HEK293T (cell line): ENCODE data around the gene PITPNC1.

ENCODE experiments used
- CTCF ChIA-PET: fragments of 350-600 bp; formaldehyde crosslinking; extraction: SDS; loops from one replicate; lab custom pipeline; 2021; ENCODE audit warnings: antibody characterized with exemption, inconsistent platforms; lab: Yijun Ruan, JAX
- POLR2A ChIA-PET: fragments of 350-600 bp; formaldehyde crosslinking; extraction: SDS; loops from one replicate; lab custom pipeline; 2020; ENCODE audit warnings: antibody characterized with exemption, inconsistent platforms; lab: Yijun Ruan, JAX
- DNase-seq: peaks from one replicate; pipeline ENCODE4 v3.0.0; 2012; ENCODE audit warnings: mixed read lengths; ENCODE audit errors: extremely low spot score
- ARNT ChIP-seq: fragments of 450-650 bp; IDR thresholded peaks from 2 replicates; pipeline ENCODE4 v1.6.1; 2017; ENCODE audit warnings: mild to moderate bottlenecking
- BHLHE40 ChIP-seq: fragments of 450-650 bp; IDR thresholded peaks from 2 replicates; pipeline ENCODE4 v1.6.1; 2016; ENCODE audit warnings: mild to moderate bottlenecking, moderate library complexity, borderline replicate concordance
- CTBP1 ChIP-seq: fragments of 450-650 bp; IDR thresholded peaks from 2 replicates; pipeline ENCODE4 v1.6.1; 2016; ENCODE audit warnings: borderline replicate concordance
- ELF4 ChIP-seq: fragments of 450-650 bp; IDR thresholded peaks from 2 replicates; pipeline ENCODE4 v1.6.1; 2017; ENCODE audit warnings: antibody characterized with exemption
- FOXA1 ChIP-seq: fragments of 450-650 bp; IDR thresholded peaks from 2 replicates; pipeline ENCODE4 v1.6.1; 2016; ENCODE audit warnings: mild to moderate bottlenecking
- FOXK2 ChIP-seq: fragments of 450-650 bp; IDR thresholded peaks from 2 replicates; pipeline ENCODE4 v1.6.1; 2016; ENCODE audit warnings: mild to moderate bottlenecking
- FOXM1 ChIP-seq: fragments of 450-650 bp; IDR thresholded peaks from 2 replicates; pipeline ENCODE4 v1.6.1; 2017; ENCODE audit warnings: mild to moderate bottlenecking, borderline replicate concordance
- HDGF ChIP-seq: fragments of 450-650 bp; IDR thresholded peaks from 2 replicates; pipeline ENCODE4 v1.6.1; 2017; ENCODE audit warnings: antibody characterized with exemption, borderline replicate concordance
- L3MBTL2 ChIP-seq: fragments of 450-650 bp; conservative IDR thresholded peaks from 2 replicates; pipeline ENCODE4 v1.6.1; 2016; ENCODE audit warnings: mild to moderate bottlenecking
- LEF1 ChIP-seq: fragments of 450-650 bp; IDR thresholded peaks from 2 replicates; pipeline ENCODE4 v1.6.1; 2017; ENCODE audit warnings: mild to moderate bottlenecking, borderline replicate concordance
- NFRKB ChIP-seq: fragments of 450-650 bp; IDR thresholded peaks from 2 replicates; pipeline ENCODE4 v1.6.1; 2016; ENCODE audit warnings: mild to moderate bottlenecking, moderate library complexity
- SP1 ChIP-seq: fragments of 450-650 bp; IDR thresholded peaks from 2 replicates; pipeline ENCODE4 v1.6.1; 2017
- SUZ12 ChIP-seq: fragments of 450-650 bp; IDR thresholded peaks from 2 replicates; pipeline ENCODE4 v1.6.1; 2016; ENCODE audit warnings: mild to moderate bottlenecking
- TARDBP ChIP-seq: fragments of 450-650 bp; IDR thresholded peaks from 2 replicates; pipeline ENCODE4 v1.6.1; 2016
- ZNF384 ChIP-seq: fragments of 450-650 bp; IDR thresholded peaks from 2 replicates; pipeline ENCODE4 v1.6.1; 2016
- TF ChIP-seq, protein P1 (sequence below): fragments of 450-650 bp; IDR thresholded peaks from 2 replicates; pipeline ENCODE4 v1.6.1; 2016

PITPNC1 gene

DNA sequence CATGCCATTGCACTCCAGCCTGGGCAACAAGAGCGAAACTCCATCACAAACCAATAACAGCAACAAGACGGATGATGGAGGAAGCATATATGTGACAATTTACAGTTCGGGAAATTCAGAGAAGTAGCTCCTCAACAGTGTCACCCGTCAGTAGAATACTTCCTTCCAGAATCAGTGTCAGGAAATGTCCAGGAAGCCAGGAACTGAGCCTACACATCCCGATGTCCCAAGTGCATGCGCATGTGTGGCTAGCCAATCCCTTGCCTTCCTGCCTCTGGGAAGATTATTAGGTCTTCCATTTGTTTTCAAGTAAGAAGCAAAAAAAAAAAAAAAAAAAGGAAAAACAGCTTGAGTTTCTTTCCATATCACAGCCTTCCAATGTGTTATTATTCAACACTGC lies 1.4 kb upstream of the PITPNC1 start:
- ChIA-PET POLR2A (no interaction called here), CTCF (interaction anchor here (0.6 to 1.8 kb wide), 6 partner anchors 11 to 605 kb away, joined by 3 to 12 read pairs (median 4); no protein-coding TSS in a partner anchor)
- no peak for DNase-seq
- no peak for TF ChIP-seq FOXA1
- no peak for TF ChIP-seq ELF4
- TF ChIP-seq L3MBTL2: no peak
- no peak for TF ChIP-seq BHLHE40
- TF ChIP-seq ARNT: no peak
- TF ChIP-seq SUZ12: no peak
- TF ChIP-seq FOXM1: no peak
- no peak for TF ChIP-seq TARDBP
- TF ChIP-seq, protein P1, sequence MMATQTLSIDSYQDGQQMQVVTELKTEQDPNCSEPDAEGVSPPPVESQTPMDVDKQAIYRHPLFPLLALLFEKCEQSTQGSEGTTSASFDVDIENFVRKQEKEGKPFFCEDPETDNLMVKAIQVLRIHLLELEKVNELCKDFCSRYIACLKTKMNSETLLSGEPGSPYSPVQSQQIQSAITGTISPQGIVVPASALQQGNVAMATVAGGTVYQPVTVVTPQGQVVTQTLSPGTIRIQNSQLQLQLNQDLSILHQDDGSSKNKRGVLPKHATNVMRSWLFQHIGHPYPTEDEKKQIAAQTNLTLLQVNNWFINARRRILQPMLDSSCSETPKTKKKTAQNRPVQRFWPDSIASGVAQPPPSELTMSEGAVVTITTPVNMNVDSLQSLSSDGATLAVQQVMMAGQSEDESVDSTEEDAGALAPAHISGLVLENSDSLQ: no peak
- TF ChIP-seq FOXK2: no peak
- no peak for TF ChIP-seq LEF1
- no peak for TF ChIP-seq SP1
- TF ChIP-seq ZNF384: no peak
- no peak for TF ChIP-seq HDGF

DNA sequence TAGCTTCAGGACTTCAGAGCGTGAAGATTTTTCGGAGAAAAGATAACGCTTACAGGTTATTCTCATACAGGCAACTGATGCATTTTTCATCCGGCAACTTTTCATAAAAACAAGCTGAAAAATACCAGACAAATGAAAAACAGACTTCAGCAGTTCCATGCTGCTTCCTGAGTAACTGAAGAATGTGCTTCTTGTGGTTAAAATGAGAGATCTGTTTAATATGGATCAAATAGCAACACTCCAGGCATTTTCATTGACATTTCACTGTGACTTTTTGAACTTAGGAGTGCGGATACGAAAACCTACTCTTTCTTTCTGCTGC lies 705 bp upstream of the PITPNC1 start:
- ChIA-PET CTCF (interaction anchor here (0.9 to 1.5 kb wide), 3 partner anchors 10 to 226 kb away, joined by 3 to 12 read pairs (median 5); no protein-coding TSS in a partner anchor), POLR2A (no interaction called here)
- DNase-seq: no peak
- TF ChIP-seq SUZ12: no peak
- no peak for TF ChIP-seq BHLHE40
- TF ChIP-seq ARNT: no peak
- TF ChIP-seq ZNF384: no peak
- TF ChIP-seq L3MBTL2: no peak
- no peak for TF ChIP-seq NFRKB
- TF ChIP-seq, protein P1: no peak

GRCh38 chr17:67377488-67378453 lies 690 bp downstream of the PITPNC1 start:
- ChIA-PET POLR2A (interaction anchor here (1.1 to 1.5 kb wide), 2 partner anchors 182 to 252 kb away, joined by 4 to 5 read pairs; no protein-coding TSS in a partner anchor), CTCF (interaction anchor here (0.6 to 2.6 kb wide), 9 partner anchors 10 to 535 kb away, joined by 3 to 17 read pairs (median 3); partner anchors contain the start of gene PSMD12)
- TF ChIP-seq ELF4: no peak
- no peak for TF ChIP-seq CTBP1
- TF ChIP-seq L3MBTL2: peak; percentile 30
- no peak for TF ChIP-seq NFRKB
- TF ChIP-seq SUZ12: no peak
- no peak for TF ChIP-seq ZNF384
- 0 out of 2 replicates have a peak, but pooled peaks have one; percentile 19 for TF ChIP-seq FOXM1
- TF ChIP-seq LEF1: peak; percentile 52; the same call in 1 of the 2 replicates
- no peak for TF ChIP-seq TARDBP
- no peak for TF ChIP-seq SP1
- peak; percentile 38 for DNase-seq

DNA sequence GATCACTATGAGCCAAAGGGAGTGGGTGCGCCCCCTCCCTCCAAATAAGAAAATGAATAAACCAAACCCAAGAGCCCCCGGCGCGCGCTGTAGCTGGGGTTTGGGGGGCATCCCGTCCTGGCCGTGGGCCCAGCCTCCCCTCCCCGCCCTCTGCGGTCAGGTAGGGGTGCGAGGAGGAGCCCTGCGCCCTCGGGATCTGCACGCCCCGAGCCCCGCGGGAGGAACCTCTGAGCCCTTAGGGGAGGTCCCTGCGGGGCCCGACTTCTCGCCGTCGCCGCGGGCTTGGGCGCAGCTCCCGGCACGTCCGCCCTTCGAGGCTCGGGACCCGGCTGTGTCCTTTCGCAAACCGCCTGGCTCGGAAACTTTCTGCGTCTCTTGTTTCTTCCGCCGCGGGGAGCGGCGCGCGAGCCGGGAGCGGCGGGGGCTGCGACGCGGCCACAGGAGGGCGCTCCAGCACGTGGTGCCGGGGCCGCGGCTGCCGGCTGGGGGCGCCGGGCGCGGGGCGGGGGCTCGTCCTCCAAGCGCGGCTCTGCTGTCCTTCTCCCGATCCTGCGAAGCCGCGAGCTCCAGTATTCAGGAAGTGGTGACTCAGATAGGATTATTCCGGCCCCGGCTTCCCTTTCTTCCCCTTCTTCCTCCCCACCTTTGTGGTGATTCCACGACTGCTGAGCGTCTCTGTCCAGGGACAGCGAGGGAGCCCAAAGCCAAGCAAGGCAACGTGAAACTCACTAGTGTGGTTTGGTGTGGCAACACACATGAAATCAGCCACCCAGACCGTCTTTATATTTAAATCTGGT lies 1.6 kb downstream of the PITPNC1 start:
- POLR2A ChIA-PET: interaction anchor here (0.7 to 1.5 kb wide), 4 partner anchors 14 to 339 kb away, joined by 3 to 6 read pairs (median 4); partner anchors contain the start of gene NOL11
- peak; percentile 79 for DNase-seq
- no peak for TF ChIP-seq LEF1
- peak; percentile 90 for TF ChIP-seq FOXM1
- no peak for TF ChIP-seq CTBP1
- peak; percentile 85 for TF ChIP-seq L3MBTL2
- no peak for TF ChIP-seq SUZ12
- TF ChIP-seq ARNT: peak; percentile 71
- CTCF ChIA-PET: interaction anchor here (0.6 to 2.6 kb wide), 14 partner anchors 10 to 534 kb away, joined by 3 to 17 read pairs (median 4); partner anchors contain the start of gene PSMD12

DNA sequence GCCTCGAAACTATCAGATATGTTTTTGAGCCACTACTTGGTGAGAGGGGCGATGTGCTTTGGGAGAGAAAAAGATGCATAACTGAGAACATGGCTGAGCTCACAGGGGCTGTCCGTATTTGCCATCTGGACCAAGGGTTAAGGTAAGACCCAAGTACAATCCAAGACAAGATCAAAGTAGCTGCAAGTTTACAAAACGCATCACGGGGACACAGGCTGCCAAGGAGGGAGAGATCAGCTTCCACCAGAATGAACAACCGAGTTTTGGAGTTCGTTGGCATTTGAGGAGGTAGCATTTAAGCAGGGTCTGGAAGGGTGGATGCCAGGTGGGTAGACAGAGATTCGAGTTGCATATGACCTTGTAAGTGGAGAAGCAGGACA lies 2.2 kb downstream of the PITPNC1 start:
- TF ChIP-seq TARDBP (no peak), FOXA1 (no peak), SUZ12 (no peak), FOXK2 (no peak), ELF4 (no peak), ZNF384 (no peak), LEF1 (no peak), L3MBTL2 (no peak), HDGF (no peak)
- TF ChIP-seq, protein P1: no peak
- ChIA-PET POLR2A (interaction anchor here (0.9 to 1.5 kb wide), 3 partner anchors 139 to 339 kb away, joined by 3 to 6 read pairs (median 5); partner anchors contain the start of gene NOL11), CTCF (interaction anchor here (0.6 to 2.6 kb wide), 11 partner anchors 9 to 310 kb away, joined by 3 to 17 read pairs (median 5); partner anchors contain the start of gene PSMD12)
- DNase-seq: no peak
